ENCODE measurements around the gene HDAC4.

DNA sequence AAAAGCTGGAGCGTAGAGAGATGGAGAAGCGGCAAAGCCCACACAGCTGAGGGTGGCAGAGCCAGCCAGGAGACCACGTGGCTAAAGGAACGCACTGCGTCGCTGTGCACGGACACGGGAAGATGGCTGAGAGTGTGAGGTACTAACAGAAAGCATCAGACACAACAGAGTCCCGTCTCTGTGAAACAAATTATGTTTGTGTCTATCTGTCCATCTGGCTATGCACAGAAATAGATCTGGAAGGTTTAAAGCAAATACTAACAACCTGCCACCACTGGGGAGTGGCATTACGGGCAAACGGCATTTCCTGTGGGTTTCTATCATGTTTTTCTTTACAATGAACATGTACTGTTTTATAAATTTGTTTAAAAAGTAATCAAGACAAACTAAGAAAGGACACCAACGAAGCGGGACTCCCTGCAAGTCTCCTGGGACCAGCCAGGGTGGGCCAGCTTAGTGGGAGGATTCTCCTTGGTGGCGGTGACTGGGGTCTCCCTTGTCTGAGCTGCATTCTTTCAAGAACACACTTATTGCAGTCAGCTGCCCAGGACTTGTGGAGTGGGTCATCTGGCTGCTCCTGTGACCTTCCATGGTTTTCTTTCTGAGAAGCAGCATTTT lies 290.8 kb downstream of the HDAC4 start:
- TF ChIP-seq BRCA1 (IDR thresholded peaks at IDR 0.05): no peak
- TF ChIP-seq BRCA1 (CRISPR knock-in tag; IDR thresholded peaks at IDR 0.05): no peak
- TF ChIP-seq TCF7 (IDR thresholded peaks at IDR 0.05; ENCODE audit: borderline replicate concordance): no peak
- TF ChIP-seq, protein P1, sequence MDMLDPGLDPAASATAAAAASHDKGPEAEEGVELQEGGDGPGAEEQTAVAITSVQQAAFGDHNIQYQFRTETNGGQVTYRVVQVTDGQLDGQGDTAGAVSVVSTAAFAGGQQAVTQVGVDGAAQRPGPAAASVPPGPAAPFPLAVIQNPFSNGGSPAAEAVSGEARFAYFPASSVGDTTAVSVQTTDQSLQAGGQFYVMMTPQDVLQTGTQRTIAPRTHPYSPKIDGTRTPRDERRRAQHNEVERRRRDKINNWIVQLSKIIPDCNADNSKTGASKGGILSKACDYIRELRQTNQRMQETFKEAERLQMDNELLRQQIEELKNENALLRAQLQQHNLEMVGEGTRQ (CRISPR knock-in tag; IDR thresholded peaks at IDR 0.05): no peak
- TF ChIP-seq, protein P2, sequence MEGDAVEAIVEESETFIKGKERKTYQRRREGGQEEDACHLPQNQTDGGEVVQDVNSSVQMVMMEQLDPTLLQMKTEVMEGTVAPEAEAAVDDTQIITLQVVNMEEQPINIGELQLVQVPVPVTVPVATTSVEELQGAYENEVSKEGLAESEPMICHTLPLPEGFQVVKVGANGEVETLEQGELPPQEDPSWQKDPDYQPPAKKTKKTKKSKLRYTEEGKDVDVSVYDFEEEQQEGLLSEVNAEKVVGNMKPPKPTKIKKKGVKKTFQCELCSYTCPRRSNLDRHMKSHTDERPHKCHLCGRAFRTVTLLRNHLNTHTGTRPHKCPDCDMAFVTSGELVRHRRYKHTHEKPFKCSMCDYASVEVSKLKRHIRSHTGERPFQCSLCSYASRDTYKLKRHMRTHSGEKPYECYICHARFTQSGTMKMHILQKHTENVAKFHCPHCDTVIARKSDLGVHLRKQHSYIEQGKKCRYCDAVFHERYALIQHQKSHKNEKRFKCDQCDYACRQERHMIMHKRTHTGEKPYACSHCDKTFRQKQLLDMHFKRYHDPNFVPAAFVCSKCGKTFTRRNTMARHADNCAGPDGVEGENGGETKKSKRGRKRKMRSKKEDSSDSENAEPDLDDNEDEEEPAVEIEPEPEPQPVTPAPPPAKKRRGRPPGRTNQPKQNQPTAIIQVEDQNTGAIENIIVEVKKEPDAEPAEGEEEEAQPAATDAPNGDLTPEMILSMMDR (IDR thresholded peaks at IDR 0.05 in 2 of 3, conservative IDR thresholded peaks at IDR 0.05 in 1 of 3; ENCODE audit: insufficient read depth in 2 of 3, low read depth in 1 of 3, low read length in 3 of 3): no peak
- no peak for TF ChIP-seq MEF2D (tag; conservative IDR thresholded peaks at IDR 0.05; ENCODE audit: low read depth)
- TF ChIP-seq POLR2A (conservative IDR thresholded peaks at IDR 0.05): no peak
- TF ChIP-seq EZH2 (IDR thresholded peaks at IDR 0.05; ENCODE audit: borderline replicate concordance, low read depth, low read length): no peak
- no peak for TF ChIP-seq FOXM1 (IDR thresholded peaks at IDR 0.05; ENCODE audit: low read depth)
- TF ChIP-seq FOXM1 (CRISPR knock-in tag; IDR thresholded peaks at IDR 0.05; ENCODE audit: low read depth): no peak
- TF ChIP-seq CHD1 (IDR thresholded peaks at IDR 0.05; ENCODE audit: low read length): no peak
- TF ChIP-seq, protein P3, sequence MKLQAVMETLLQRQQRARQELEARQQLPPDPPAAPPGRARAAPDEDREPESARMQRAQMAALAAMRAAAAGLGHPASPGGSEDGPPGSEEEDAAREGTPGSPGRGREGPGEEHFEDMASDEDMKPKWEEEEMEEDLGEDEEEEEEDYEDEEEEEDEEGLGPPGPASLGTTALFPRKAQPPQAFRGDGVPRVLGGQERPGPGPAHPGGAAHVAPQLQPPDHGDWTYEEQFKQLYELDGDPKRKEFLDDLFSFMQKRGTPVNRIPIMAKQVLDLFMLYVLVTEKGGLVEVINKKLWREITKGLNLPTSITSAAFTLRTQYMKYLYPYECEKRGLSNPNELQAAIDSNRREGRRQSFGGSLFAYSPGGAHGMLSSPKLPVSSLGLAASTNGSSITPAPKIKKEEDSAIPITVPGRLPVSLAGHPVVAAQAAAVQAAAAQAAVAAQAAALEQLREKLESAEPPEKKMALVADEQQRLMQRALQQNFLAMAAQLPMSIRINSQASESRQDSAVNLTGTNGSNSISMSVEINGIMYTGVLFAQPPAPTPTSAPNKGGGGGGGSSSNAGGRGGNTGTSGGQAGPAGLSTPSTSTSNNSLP (IDR thresholded peaks at IDR 0.05; ENCODE audit: borderline replicate concordance, low read depth, low read length): no peak
